Activated naive CD4-positive, alpha-beta T cell treated with anti-CD3 and anti-CD28 coated beads, Interleukin-2, amount 10 ng/mL, durations not matched to agents 7 days and 5 days (primary cell): ENCODE data around the gene ALOX5.
"Not testable (repeated sequence)": the region's sequence is repeated elsewhere in the genome, so short reads cannot be mapped to it uniquely, and the experiment has no call there.

Experiments used
- CTCF ChIA-PET: fragments of 350-600 bp; sonication (Branson Sonifier 250); formaldehyde crosslinking; loops from one replicate; lab custom pipeline; 2021; ENCODE audit warnings: antibody characterized with exemption; lab: Charles Lee
- DNase-seq: peaks from one replicate; pipeline ENCODE4 v3.0.0-alpha.2; 2020
- H3K27ac Mint-ChIP-seq: one replicate; pipeline ENCODE4 v1.8.0; 2021; ENCODE audit warnings: mild to moderate bottlenecking, moderate library complexity, mixed read lengths
- H3K27me3 Mint-ChIP-seq: one replicate; pipeline ENCODE4 v1.8.0; 2021; ENCODE audit warnings: mild to moderate bottlenecking, mixed read lengths
- H3K36me3 Mint-ChIP-seq: one replicate; pipeline ENCODE4 v1.8.0; 2021; ENCODE audit warnings: mixed read lengths
- H3K4me1 Mint-ChIP-seq: one replicate; pipeline ENCODE4 v1.8.0; 2021; ENCODE audit warnings: mixed read lengths
- H3K4me3 Mint-ChIP-seq: one replicate; pipeline ENCODE4 v1.8.0; 2021; ENCODE audit warnings: mild to moderate bottlenecking, moderate library complexity, mixed read lengths
- H3K9me3 Mint-ChIP-seq: one replicate; pipeline ENCODE4 v1.8.0; 2021; ENCODE audit warnings: mixed read lengths

ALOX5 gene

GRCh38 chr10:45367643-45368042 lies 6.4 kb upstream of the ALOX5 start:
- H3K4me1 Mint-ChIP-seq, H3K27ac Mint-ChIP-seq, DNase-seq, H3K4me3 Mint-ChIP-seq, H3K36me3 Mint-ChIP-seq, H3K9me3 Mint-ChIP-seq, CTCF ChIA-PET: not testable (repeated sequence)
- H3K27me3 Mint-ChIP-seq: peaks cover 59% of the 10 kb centered on the region

DNA sequence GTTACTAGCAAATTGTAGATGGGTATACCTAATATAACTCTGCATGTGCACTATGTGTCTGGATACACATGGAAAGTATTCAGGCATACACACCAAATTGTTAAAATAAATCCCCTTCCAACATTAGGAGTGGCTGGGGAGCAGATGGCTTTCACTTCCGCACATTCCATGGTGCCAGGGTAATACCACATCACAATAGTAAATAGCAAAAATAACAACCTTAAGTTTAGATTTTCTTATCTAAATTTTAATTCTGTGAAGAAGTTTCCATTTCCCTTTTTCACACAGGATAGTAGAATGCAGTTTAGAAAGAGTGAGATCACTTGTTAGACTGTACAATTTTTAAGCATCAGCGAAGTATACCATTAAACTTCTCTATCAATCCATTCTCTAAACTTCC lies 5.8 kb upstream of the ALOX5 start:
- peaks cover 6% of the 10 kb centered on the region for H3K36me3 Mint-ChIP-seq

DNA sequence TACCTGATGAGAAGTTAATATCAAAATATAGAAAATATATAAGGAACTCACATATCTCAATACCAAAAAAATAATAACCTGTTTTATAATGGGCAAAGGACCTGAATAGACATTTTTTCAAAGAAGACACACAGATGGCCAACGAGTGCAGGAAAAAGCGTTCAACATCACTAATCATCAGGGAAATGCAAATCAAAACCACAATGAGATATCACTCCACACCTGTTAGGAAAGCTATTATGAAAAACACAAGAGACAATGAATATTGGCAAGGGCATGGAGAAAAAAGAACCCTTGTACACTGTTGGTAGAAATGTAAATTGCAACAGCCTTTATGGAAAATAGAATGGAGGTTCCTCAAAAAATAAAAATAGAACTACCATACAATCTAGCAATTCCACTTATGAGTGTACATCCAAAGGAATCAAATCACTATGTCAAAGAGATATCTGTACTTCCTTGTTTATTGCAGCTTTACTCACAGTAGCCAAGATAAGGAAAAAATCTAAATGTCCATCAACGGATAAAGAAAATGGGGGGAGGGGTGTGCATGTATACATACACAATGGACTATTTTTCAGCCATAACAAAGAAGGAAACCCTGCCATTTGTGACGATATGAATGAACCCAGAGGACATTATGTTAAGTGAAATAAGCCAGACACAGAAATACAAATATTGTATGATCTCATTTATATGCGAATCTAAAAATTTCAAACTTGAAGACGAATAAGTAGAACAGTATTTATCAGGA lies 3.6 kb upstream of the ALOX5 start:
- no peak for DNase-seq
- H3K9me3 Mint-ChIP-seq: no peaks in the 10 kb centered on the region
- peaks cover 4% of the 10 kb centered on the region for H3K36me3 Mint-ChIP-seq
- CTCF ChIA-PET: interaction anchor here (0.9 kb wide), 1 partner anchor 120 kb away, joined by 3 read pairs; no protein-coding TSS in a partner anchor
- H3K4me3 Mint-ChIP-seq: no peak overlapping the region
- H3K4me1 Mint-ChIP-seq: peaks cover 14% of the 10 kb centered on the region
- peaks cover 67% of the 10 kb centered on the region for H3K27me3 Mint-ChIP-seq
- no peak overlapping the region for H3K27ac Mint-ChIP-seq

More for the DNA sequence above, 5.8 kb upstream of the ALOX5 start:
- Mint-ChIP-seq H3K27ac (no peak overlapping the region), H3K9me3 (peaks cover 6% of the 10 kb centered on the region), H3K4me3 (no peak overlapping the region), H3K27me3 (peaks cover 59% of the 10 kb centered on the region), H3K4me1 (peaks cover 8% of the 10 kb centered on the region)
- no peak for DNase-seq
- CTCF ChIA-PET: no interaction called here

DNA sequence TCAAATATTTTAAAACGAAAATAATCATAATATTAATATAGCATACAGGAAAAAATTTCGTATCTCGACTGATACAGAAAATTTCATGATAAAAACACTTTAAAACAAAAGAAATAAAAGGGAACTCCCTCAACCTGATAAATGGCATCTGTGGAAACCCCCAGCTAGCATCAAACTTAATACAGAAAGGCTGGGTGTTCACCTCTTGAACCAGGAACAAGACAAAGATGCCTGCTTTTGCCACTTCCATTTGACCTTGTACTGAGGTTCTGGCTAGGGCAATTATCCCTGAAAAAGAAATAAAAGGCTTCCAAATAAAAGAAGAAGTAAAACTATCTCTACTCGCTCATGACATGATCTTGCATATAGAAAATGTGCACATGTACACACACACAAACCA lies 2.5 kb upstream of the ALOX5 start:
- no peaks in the 10 kb centered on the region for H3K9me3 Mint-ChIP-seq
- DNase-seq: no peak
- CTCF ChIA-PET: interaction anchor here (0.6 kb wide), 1 partner anchor 137 kb away, joined by 3 read pairs; no protein-coding TSS in a partner anchor
- H3K36me3 Mint-ChIP-seq: peaks cover 4% of the 10 kb centered on the region
- H3K27me3 Mint-ChIP-seq: peaks cover 69% of the 10 kb centered on the region
- no peak overlapping the region for H3K27ac Mint-ChIP-seq
- peaks cover 25% of the 10 kb centered on the region for H3K4me1 Mint-ChIP-seq
- H3K4me3 Mint-ChIP-seq: no peak overlapping the region

DNA sequence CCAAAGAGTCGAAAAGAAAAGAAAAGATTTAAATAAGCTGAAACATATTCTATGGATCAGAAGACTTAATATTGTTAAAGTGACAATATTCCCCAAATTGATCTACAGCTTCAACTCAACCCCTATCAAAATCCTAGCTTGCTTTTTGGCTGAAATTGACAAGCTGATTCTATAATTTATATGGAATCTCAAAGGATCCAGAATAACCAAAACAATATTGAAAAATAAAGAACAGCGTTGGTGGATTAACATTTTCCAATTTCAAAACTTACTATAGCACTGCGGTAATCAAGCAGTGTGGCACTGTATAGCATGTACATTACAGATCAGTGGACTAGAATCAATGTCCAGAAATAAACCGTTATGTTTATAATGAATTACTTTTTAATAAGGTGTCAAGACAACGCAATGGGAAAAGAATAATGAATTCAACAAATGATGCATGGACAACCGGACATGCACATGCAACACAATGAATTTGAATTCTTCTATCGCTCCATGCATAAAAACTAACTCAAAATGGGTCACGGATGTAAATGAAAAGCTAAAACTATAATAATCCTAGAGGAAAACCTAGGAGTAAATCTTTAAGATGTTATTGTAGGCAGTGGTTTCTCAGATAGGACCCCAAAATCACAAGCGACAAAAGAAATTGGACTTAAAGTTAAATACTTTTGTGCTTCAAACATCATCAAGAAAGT lies 1.6 kb upstream of the ALOX5 start:
- H3K9me3 Mint-ChIP-seq: no peaks in the 10 kb centered on the region
- CTCF ChIA-PET: interaction anchor here (0.6 kb wide), 1 partner anchor 138 kb away, joined by 3 read pairs; no protein-coding TSS in a partner anchor
- H3K4me3 Mint-ChIP-seq: peak overlapping the region; percentile 80
- H3K4me1 Mint-ChIP-seq: peaks cover 29% of the 10 kb centered on the region
- peaks cover 4% of the 10 kb centered on the region for H3K36me3 Mint-ChIP-seq
- no peak for DNase-seq
- no peak overlapping the region for H3K27ac Mint-ChIP-seq
- peaks cover 67% of the 10 kb centered on the region for H3K27me3 Mint-ChIP-seq

DNA sequence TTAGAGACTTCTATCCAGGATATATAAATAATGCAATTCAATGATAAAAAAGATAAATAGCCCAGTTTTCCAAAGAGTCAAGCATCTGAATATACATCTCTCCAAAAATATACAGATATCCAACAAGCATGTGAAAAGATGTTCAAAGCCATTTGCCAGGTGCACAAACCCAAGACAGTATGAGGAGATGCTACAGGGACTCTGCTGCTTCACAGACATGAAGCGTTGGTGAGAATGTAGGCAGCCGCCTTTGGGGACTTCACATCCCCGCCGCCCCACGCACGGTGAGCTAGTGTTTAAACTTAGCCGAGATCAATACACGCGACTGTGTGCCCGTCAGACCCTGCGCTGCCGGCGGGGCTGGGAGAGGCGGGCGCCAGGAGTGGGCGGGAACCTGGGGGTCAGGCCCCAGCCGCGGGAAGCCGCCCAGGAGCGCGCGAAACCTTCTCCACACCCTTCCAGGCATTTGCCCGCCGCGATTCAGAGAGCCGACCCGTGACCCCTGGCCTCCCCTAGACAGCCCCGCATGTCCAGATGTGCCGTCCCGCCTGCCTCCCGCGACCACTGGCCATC lies 927 bp upstream of the ALOX5 start:
- no peaks in the 10 kb centered on the region for H3K9me3 Mint-ChIP-seq
- peaks cover 70% of the 10 kb centered on the region for H3K27me3 Mint-ChIP-seq
- CTCF ChIA-PET: no interaction called here
- H3K27ac Mint-ChIP-seq: no peak overlapping the region
- H3K4me1 Mint-ChIP-seq: peaks cover 29% of the 10 kb centered on the region
- DNase-seq: peak; percentile 50
- peak overlapping the region; percentile 80 for H3K4me3 Mint-ChIP-seq
- H3K36me3 Mint-ChIP-seq: peaks cover 4% of the 10 kb centered on the region

DNA sequence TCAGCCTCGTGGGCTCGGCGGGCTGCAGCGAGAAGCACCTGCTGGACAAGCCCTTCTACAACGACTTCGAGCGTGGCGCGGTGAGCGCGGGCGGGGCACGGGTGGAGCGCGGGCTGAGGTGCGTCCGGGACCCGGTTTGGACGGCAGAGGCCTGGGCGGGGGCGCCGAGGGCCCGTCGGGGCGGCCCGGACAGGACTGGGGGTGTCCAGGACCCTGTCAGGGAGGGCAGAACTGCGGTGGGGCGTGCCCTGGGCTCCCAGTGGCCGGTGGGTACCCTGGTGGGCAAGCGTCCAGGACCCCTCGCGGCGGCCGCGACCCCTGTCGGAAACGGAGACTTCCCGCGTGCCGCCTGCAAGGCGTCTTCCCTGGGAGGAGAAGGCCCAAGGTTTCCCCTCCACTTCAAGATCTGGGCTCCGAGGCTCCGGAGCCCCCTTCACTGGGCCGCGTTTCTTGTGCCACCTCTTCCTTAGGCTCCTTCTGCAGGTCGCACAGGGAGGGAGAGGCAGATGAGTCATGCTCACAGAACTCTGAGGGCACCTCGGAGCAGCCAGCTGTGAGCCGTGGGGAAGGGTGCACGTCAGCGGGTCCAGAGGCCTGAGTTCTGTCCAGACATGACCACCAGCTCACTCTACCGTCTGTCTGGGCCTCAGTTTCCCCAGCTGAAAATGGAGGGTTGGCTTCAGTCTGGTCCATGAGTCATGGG lies 485 bp downstream of the ALOX5 start:
- DNase-seq: no peak
- Mint-ChIP-seq H3K4me1 (peaks cover 29% of the 10 kb centered on the region), H3K27ac (no peak overlapping the region), H3K9me3 (no peaks in the 10 kb centered on the region), H3K27me3 (peaks cover 65% of the 10 kb centered on the region), H3K36me3 (peaks cover 4% of the 10 kb centered on the region), H3K4me3 (peak overlapping the region; percentile 60)
- CTCF ChIA-PET: no interaction called here

DNA sequence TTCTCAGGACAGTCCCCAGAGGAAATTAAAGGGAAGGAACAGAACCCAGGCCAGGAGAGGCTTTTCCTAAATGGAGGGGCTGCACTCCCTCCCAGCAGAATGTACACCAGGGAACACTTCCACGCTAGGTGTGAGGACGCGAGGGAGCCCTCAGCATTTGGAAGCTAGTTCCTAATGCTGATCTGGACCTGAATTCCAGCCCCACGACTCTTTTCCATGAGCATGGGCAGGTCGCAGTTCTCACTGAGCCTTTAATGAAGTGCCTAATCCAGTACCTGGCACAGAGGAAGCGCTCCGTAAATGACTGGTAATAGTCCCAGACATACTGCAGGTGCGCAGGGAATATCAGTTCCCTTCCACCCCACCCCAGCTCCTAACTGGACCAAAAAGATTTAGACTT lies 1.1 kb downstream of the ALOX5 start:
- Mint-ChIP-seq H3K4me1 (peaks cover 29% of the 10 kb centered on the region), H3K27ac (no peak overlapping the region), H3K27me3 (peaks cover 62% of the 10 kb centered on the region), H3K9me3 (no peaks in the 10 kb centered on the region), H3K36me3 (peaks cover 4% of the 10 kb centered on the region), H3K4me3 (peak overlapping the region; percentile 60)
- CTCF ChIA-PET: no interaction called here
- DNase-seq: no peak

- H3K27me3 Mint-ChIP-seq: peaks cover 62% of the 10 kb centered on the region
- no peak for DNase-seq
- H3K9me3 Mint-ChIP-seq: no peaks in the 10 kb centered on the region
- H3K4me1 Mint-ChIP-seq: peaks cover 29% of the 10 kb centered on the region
- H3K36me3 Mint-ChIP-seq: peaks cover 4% of the 10 kb centered on the region
- H3K27ac Mint-ChIP-seq: no peak overlapping the region
- CTCF ChIA-PET: no interaction called here
- peak overlapping the region; percentile 24 for H3K4me3 Mint-ChIP-seq
Measured at GRCh38 chr10:45375716-45376231, 1.8 kb downstream of the ALOX5 start.

GRCh38 chr10:45376371-45376801 lies 2.4 kb downstream of the ALOX5 start:
- H3K4me1 Mint-ChIP-seq: peaks cover 29% of the 10 kb centered on the region
- CTCF ChIA-PET: no interaction called here
- H3K9me3 Mint-ChIP-seq: no peaks in the 10 kb centered on the region
- H3K27ac Mint-ChIP-seq: no peak overlapping the region
- no peak overlapping the region for H3K4me3 Mint-ChIP-seq
- H3K27me3 Mint-ChIP-seq: peaks cover 56% of the 10 kb centered on the region
- DNase-seq: no peak
- peaks cover 4% of the 10 kb centered on the region for H3K36me3 Mint-ChIP-seq

DNA sequence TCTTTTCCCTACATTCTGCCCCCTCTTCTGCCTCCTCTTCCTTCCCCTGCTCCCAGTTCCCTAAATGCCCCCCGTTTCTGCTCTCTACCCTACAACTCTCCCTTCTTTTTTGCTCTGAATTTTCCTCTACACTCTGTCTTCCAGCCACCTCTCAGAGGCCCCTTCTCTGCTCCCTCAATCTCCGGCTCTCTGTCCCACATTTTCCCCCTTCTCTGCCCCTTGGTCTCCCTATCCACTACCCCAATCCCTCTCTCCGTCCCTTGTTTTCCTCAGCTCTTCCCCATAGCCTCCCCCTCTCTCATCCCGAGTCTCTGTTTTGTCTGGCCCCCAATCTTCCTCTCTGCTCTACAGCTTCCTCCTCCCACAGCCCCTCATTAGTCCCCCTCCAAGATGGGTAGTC lies 3.3 kb downstream of the ALOX5 start:
- Mint-ChIP-seq H3K4me3 (no peak overlapping the region), H3K36me3 (peaks cover 4% of the 10 kb centered on the region), H3K27ac (no peak overlapping the region), H3K4me1 (peaks cover 29% of the 10 kb centered on the region), H3K27me3 (peaks cover 52% of the 10 kb centered on the region), H3K9me3 (no peaks in the 10 kb centered on the region)
- CTCF ChIA-PET: no interaction called here
- no peak for DNase-seq

GRCh38 chr10:45377858-45378257 lies 3.8 kb downstream of the ALOX5 start:
- H3K4me3 Mint-ChIP-seq: no peak overlapping the region
- CTCF ChIA-PET: no interaction called here
- peaks cover 27% of the 10 kb centered on the region for H3K4me1 Mint-ChIP-seq
- no peaks in the 10 kb centered on the region for H3K9me3 Mint-ChIP-seq
- no peak overlapping the region for H3K27ac Mint-ChIP-seq
- H3K36me3 Mint-ChIP-seq: peaks cover 4% of the 10 kb centered on the region
- no peak for DNase-seq
- peaks cover 49% of the 10 kb centered on the region for H3K27me3 Mint-ChIP-seq

- H3K36me3 Mint-ChIP-seq: no peaks in the 10 kb centered on the region
- peaks cover 20% of the 10 kb centered on the region for H3K4me1 Mint-ChIP-seq
- no peak overlapping the region for H3K27ac Mint-ChIP-seq
- peaks cover 36% of the 10 kb centered on the region for H3K27me3 Mint-ChIP-seq
- CTCF ChIA-PET: no interaction called here
- H3K4me3 Mint-ChIP-seq: no peak overlapping the region
- no peak for DNase-seq
- no peaks in the 10 kb centered on the region for H3K9me3 Mint-ChIP-seq
Measured at GRCh38 chr10:45378914-45379726, 5.1 kb downstream of the ALOX5 start.
